ENCODE data around the gene MADD. TPM values are rescaled to one million over a fixed set of nuclear protein-coding genes. Genes with fewer than 3 reads are reported as not detected.

Gene MADD
- total RNA-seq, 1 experiment from 2014 or later: 42.9 TPM

DNA sequence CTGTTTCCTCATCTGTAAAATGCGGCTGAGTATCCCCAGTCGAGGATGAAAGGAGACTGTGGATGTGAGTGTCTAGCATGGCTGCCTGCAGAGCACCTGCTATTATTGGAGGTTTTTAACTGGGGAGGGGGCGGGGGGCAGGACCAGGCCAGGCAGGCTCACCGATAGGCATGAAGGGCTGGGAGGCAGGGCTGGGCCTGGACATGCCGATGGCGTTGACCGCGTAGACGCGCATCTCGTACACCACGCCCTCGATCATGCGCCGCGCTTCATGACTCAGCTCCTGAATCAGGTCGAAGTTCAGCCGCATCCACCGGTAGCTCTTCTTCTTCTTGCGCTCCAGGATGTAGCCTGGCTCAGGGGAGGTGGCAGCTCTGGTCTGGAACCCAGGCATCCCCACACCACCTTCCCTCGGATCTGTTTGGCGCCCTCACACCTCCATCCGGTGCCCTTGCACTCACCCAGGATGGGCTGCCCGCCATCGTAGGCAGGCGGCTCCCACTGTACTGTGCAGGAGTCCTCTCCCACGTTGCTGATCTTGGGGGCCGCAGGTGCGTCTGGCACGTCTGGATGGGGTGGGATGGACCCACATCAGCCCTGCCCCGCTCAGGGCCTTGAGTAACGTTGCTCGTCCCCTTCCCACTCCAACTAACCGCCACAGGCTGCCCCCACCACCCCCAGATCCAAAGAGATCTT lies 67.4 kb downstream of the MADD start:
- Mint-ChIP-seq H3K36me3 (ENCODE audit: insufficient read depth, unreplicated experiment) (no peaks in the 10 kb centered on the region), H3K27me3 (ENCODE audit: unreplicated experiment) (peaks cover 36% of the 10 kb centered on the region), H3K27ac (ENCODE audit: unreplicated experiment) (no peak overlapping the region), H3K4me1 (ENCODE audit: low read depth, unreplicated experiment) (no peaks in the 10 kb centered on the region), H3K9me3 (ENCODE audit: low read depth, unreplicated experiment) (no peaks in the 10 kb centered on the region), H3K4me3 (ENCODE audit: low read depth, unreplicated experiment) (peak overlapping the region; percentile 14)
- no TSS peak for BruUV-seq (replicated peaks)
- intact Hi-C loops (cut with micrococcal nuclease; ENCODE audit: unreplicated experiment): no loop called here
- DNase-seq: peak; percentile 54
- TF ChIP-seq, protein P1, sequence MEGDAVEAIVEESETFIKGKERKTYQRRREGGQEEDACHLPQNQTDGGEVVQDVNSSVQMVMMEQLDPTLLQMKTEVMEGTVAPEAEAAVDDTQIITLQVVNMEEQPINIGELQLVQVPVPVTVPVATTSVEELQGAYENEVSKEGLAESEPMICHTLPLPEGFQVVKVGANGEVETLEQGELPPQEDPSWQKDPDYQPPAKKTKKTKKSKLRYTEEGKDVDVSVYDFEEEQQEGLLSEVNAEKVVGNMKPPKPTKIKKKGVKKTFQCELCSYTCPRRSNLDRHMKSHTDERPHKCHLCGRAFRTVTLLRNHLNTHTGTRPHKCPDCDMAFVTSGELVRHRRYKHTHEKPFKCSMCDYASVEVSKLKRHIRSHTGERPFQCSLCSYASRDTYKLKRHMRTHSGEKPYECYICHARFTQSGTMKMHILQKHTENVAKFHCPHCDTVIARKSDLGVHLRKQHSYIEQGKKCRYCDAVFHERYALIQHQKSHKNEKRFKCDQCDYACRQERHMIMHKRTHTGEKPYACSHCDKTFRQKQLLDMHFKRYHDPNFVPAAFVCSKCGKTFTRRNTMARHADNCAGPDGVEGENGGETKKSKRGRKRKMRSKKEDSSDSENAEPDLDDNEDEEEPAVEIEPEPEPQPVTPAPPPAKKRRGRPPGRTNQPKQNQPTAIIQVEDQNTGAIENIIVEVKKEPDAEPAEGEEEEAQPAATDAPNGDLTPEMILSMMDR (IDR thresholded peaks at IDR 0.05; ENCODE audit: unreplicated experiment): no peak
- CTCF ChIA-PET: no interaction called here

DNA sequence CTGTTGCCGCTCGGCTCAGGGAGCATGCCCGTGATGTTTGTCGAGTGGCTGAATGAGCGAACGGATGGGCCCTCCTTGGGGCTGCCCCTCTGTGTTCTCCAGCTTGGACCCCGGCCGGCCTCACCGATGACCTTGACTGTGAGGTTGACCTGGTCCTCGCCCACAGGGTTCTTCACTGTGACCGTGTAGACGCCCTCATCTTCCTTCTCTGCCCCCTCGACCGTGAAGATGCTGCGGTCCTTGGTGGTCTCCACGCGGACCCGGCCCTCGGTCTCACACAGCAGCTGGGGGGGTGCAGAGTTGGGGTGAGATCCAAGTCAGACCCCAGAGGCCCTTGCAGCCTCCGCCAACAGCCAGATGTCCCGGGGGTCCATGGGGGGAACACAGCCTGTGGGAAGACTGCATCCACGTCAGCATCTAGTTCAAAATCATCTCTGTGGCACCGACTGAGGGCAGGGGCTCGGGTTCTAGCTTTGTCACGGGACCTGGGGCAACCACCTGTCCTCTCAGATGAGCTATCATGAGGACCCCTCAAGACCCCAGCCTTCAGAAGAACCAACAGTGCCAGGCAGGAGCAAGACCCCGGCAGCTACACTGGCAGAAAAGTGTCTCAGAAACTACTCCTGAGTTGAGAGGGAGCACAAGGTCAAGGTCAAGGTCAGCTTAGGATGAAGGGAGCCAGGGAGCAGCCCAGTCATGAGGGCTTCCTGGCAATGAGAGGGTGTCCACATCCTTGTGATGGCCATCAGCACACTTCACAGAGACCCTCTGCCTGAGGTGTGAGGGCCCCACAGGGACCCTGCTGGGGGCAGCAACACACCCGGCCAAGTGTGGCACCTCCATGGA lies 68.7 kb downstream of the MADD start:
- TF ChIP-seq, protein P1 (IDR thresholded peaks at IDR 0.05; ENCODE audit: unreplicated experiment): no peak
- no TSS peak for BruUV-seq (replicated peaks)
- Mint-ChIP-seq H3K36me3 (ENCODE audit: insufficient read depth, unreplicated experiment) (no peaks in the 10 kb centered on the region), H3K9me3 (ENCODE audit: low read depth, unreplicated experiment) (no peaks in the 10 kb centered on the region), H3K4me3 (ENCODE audit: low read depth, unreplicated experiment) (no peak overlapping the region), H3K27me3 (ENCODE audit: unreplicated experiment) (peaks cover 48% of the 10 kb centered on the region), H3K4me1 (ENCODE audit: low read depth, unreplicated experiment) (no peaks in the 10 kb centered on the region), H3K27ac (ENCODE audit: unreplicated experiment) (no peak overlapping the region)
- CTCF ChIA-PET: no interaction called here
- intact Hi-C loops (cut with micrococcal nuclease; ENCODE audit: unreplicated experiment): no loop called here
- DNase-seq: no peak

DNA sequence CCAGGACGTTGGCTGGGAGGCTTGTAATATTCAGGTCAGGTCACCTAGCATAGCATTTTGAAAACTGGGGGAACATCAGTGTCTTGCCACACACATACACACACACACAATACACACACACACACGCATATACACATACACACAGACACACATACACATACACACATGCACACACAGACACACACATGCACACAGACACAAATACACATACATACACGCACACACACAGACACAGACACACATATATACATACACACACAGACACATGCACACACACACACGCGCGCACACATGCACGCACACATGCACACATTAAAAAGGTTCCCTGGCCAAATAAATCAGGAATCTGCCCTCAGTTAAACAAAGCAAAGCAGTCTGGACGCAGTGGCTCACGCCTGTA lies 70.1 kb downstream of the MADD start:
- Mint-ChIP-seq H3K9me3 (ENCODE audit: low read depth, unreplicated experiment) (no peaks in the 10 kb centered on the region), H3K4me1 (ENCODE audit: low read depth, unreplicated experiment) (no peaks in the 10 kb centered on the region), H3K27me3 (ENCODE audit: unreplicated experiment) (peaks cover 62% of the 10 kb centered on the region), H3K36me3 (ENCODE audit: insufficient read depth, unreplicated experiment) (no peaks in the 10 kb centered on the region), H3K27ac (ENCODE audit: unreplicated experiment) (no peak overlapping the region), H3K4me3 (ENCODE audit: low read depth, unreplicated experiment) (no peak overlapping the region)
- DNase-seq: no peak
- CTCF ChIA-PET: no interaction called here
- TF ChIP-seq, protein P1 (IDR thresholded peaks at IDR 0.05; ENCODE audit: unreplicated experiment): no peak
- no TSS peak for BruUV-seq (replicated peaks)
- intact Hi-C loops (cut with micrococcal nuclease; ENCODE audit: unreplicated experiment): no loop called here

DNA sequence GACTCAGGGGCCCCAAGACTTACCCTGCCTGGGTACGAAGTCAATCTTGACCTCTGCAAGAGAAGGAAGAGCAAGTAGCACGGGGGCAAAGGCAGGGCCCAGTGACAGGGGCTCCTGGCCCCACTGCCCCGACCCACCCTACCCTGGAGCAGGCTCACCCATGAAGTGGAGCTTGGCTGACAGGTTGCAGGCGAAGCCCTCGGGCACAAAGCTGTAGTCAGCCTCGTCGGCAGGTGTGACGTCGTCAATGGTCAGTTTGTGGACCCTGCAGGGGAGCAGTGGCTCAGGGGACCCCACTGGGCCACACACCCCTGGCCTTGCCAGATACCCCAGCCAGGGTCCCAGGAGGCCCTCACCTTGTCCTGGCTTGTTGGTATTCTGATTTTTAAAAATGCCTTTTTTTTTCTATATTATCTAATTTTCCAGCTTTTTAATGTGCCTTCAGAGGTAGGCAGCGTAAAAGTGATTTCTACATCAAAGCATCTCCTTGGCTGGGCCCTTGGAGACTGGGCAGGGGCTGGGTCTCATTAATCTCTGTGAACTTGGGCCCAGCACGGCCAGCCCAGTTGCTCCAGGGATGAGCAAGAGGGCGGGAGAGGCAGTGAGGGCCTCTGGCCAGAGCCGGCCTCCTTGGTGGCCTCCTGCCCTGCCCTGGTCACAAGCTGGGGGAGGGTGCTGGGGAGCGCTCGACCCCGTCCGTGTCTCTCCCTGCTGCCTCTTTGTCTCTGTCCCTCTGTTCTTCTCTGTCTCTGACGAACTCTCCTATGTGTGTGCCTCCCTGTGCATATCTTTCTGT lies 71.2 kb downstream of the MADD start:
- intact Hi-C loops (cut with micrococcal nuclease; ENCODE audit: unreplicated experiment): no loop called here
- Mint-ChIP-seq H3K36me3 (ENCODE audit: insufficient read depth, unreplicated experiment) (peaks cover 4% of the 10 kb centered on the region), H3K4me1 (ENCODE audit: low read depth, unreplicated experiment) (no peaks in the 10 kb centered on the region), H3K27ac (ENCODE audit: unreplicated experiment) (no peak overlapping the region), H3K9me3 (ENCODE audit: low read depth, unreplicated experiment) (no peaks in the 10 kb centered on the region), H3K27me3 (ENCODE audit: unreplicated experiment) (peaks cover 74% of the 10 kb centered on the region), H3K4me3 (ENCODE audit: low read depth, unreplicated experiment) (no peak overlapping the region)
- no TSS peak for BruUV-seq (replicated peaks)
- TF ChIP-seq, protein P1 (IDR thresholded peaks at IDR 0.05; ENCODE audit: unreplicated experiment): no peak
- CTCF ChIA-PET: interaction anchor here (0.6 kb wide), 2 partner anchors 77 to 166 kb away, joined by 4 to 5 read pairs; no protein-coding TSS in a partner anchor
- DNase-seq: no peak

Measured in Calu3 (cell line).